Activated CD8-positive, alpha-beta T cell treated with anti-CD3 and anti-CD28 coated beads, Interleukin-2, amount 10 ng/mL, durations not matched to agents 7 days and 5 days (primary cell): ENCODE measurements around the gene ACOT6. TPM values are rescaled to one million over a fixed set of nuclear protein-coding genes. Genes with fewer than 3 reads are reported as not detected.
"Not testable (repeated sequence)": the region's sequence is repeated elsewhere in the genome, so short reads cannot be mapped to it uniquely, and the experiment has no call there.

Experiments
- ATAC-seq: fragments of 150-1000 bp; cut with Tn5 transposase; one replicate; pipeline ENCODE4 v1.10.0; 2021; ENCODE audit warnings: moderate library complexity
- CTCF ChIA-PET: fragments of 350-600 bp; sonication (Branson Sonifier 250); formaldehyde crosslinking; loops from one replicate; lab custom pipeline; 2021; ENCODE audit warnings: antibody characterized with exemption; lab: Charles Lee
- POLR2A ChIA-PET: fragments of 350-600 bp; sonication (Branson Sonifier 250); formaldehyde crosslinking; loops from one replicate; lab custom pipeline; 2021; ENCODE audit warnings: antibody characterized with exemption; lab: Charles Lee
- DNase-seq: peaks from one replicate; pipeline ENCODE4 v3.0.0-alpha.2; 2020
- H3K27ac Mint-ChIP-seq: one replicate; pipeline ENCODE4 v1.8.0; 2021; ENCODE audit warnings: mild to moderate bottlenecking, mixed read lengths
- H3K27me3 Mint-ChIP-seq: one replicate; pipeline ENCODE4 v1.8.0; 2021; ENCODE audit warnings: low read depth, mixed read lengths
- H3K36me3 Mint-ChIP-seq: one replicate; pipeline ENCODE4 v1.8.0; 2021; ENCODE audit warnings: low read depth, mixed read lengths
- H3K4me1 Mint-ChIP-seq: one replicate; pipeline ENCODE4 v1.8.0; 2021; ENCODE audit warnings: low read depth, mixed read lengths
- H3K4me3 Mint-ChIP-seq: one replicate; pipeline ENCODE4 v1.8.0; 2021; ENCODE audit warnings: mild to moderate bottlenecking, mixed read lengths
- H3K9me3 Mint-ChIP-seq: one replicate; pipeline ENCODE4 v1.8.0; 2022; ENCODE audit warnings: mixed read lengths; ENCODE audit not compliant: insufficient read depth
- total RNA-seq, 2 experiments: library from RNA; stranded (reverse); gene quantifications; one replicate each; pipeline ENCODE4 v1.2.3, GENCODE V29; 2021

Gene ACOT6
- total RNA-seq, 2 experiments from 2014 or later, result not detected

GRCh38 chr14:73573740-73574139 is 38.6 kb upstream of the ACOT6 start:
- H3K4me3 Mint-ChIP-seq, POLR2A ChIA-PET, ATAC-seq, H3K9me3 Mint-ChIP-seq, H3K27ac Mint-ChIP-seq, CTCF ChIA-PET, H3K27me3 Mint-ChIP-seq, DNase-seq: not testable (repeated sequence)
- Mint-ChIP-seq H3K36me3 (peaks cover 25% of the 10 kb centered on the region), H3K4me1 (peaks cover 13% of the 10 kb centered on the region)

GRCh38 chr14:73574251-73574650 is 38.1 kb upstream of the ACOT6 start:
- H3K36me3 Mint-ChIP-seq, result peaks cover 25% of the 10 kb centered on the region
- ATAC-seq, CTCF ChIA-PET, H3K27ac Mint-ChIP-seq, POLR2A ChIA-PET, H3K9me3 Mint-ChIP-seq, H3K27me3 Mint-ChIP-seq, DNase-seq, H3K4me3 Mint-ChIP-seq: not testable (repeated sequence)
- peaks cover 10% of the 10 kb centered on the region for H3K4me1 Mint-ChIP-seq

- ChIA-PET POLR2A (no interaction called here), CTCF (interaction anchor here (1.1 kb wide), 1 partner anchor 37 kb away, joined by 3 read pairs; no protein-coding TSS in a partner anchor)
- no peaks in the 10 kb centered on the region for H3K4me1 Mint-ChIP-seq
- ATAC-seq (no peak), DNase-seq (no peak)
- no peak overlapping the region for H3K4me3 Mint-ChIP-seq
- peaks cover 26% of the 10 kb centered on the region for H3K36me3 Mint-ChIP-seq
- H3K27me3 Mint-ChIP-seq, result no peaks in the 10 kb centered on the region
- H3K9me3 Mint-ChIP-seq, result no peaks in the 10 kb centered on the region
- no peak overlapping the region for H3K27ac Mint-ChIP-seq
These were observed 35.9 kb upstream of the ACOT6 start for GRCh38 chr14:73576391-73576790.

GRCh38 chr14:73577214-73577613 is 35.1 kb upstream of the ACOT6 start:
- H3K9me3 Mint-ChIP-seq, H3K4me3 Mint-ChIP-seq, H3K27me3 Mint-ChIP-seq, POLR2A ChIA-PET, CTCF ChIA-PET, DNase-seq, ATAC-seq, H3K4me1 Mint-ChIP-seq, H3K27ac Mint-ChIP-seq: not testable (repeated sequence)
- peaks cover 25% of the 10 kb centered on the region for H3K36me3 Mint-ChIP-seq

GRCh38 chr14:73582102-73582979 is 30.0 kb upstream of the ACOT6 start:
- H3K4me1 Mint-ChIP-seq, H3K27ac Mint-ChIP-seq, ATAC-seq, POLR2A ChIA-PET, H3K36me3 Mint-ChIP-seq, H3K27me3 Mint-ChIP-seq, H3K9me3 Mint-ChIP-seq, H3K4me3 Mint-ChIP-seq, CTCF ChIA-PET, DNase-seq: not testable (repeated sequence)

- ATAC-seq, result no peak
- ChIA-PET CTCF (interaction anchor here (1.3 kb wide), 1 partner anchor 13 kb away, joined by 3 read pairs; no protein-coding TSS in a partner anchor), POLR2A (interaction anchor here (1.4 kb wide), 1 partner anchor 20 kb away, joined by 6 read pairs; the partner anchor contains the start of gene ACOT2)
- Mint-ChIP-seq H3K36me3 (no peaks in the 10 kb centered on the region), H3K9me3 (no peaks in the 10 kb centered on the region), H3K4me3 (no peak overlapping the region), H3K27ac (no peak overlapping the region), H3K4me1 (peaks cover 16% of the 10 kb centered on the region), H3K27me3 (peaks cover 6% of the 10 kb centered on the region)
- DNase-seq, result no peak
These were observed 23.6 kb upstream of the ACOT6 start for GRCh38 chr14:73588695-73589094.

GRCh38 chr14:73589116-73589515 is 23.2 kb upstream of the ACOT6 start:
- H3K9me3 Mint-ChIP-seq, result no peaks in the 10 kb centered on the region
- H3K4me3 Mint-ChIP-seq, result no peak overlapping the region
- H3K27me3 Mint-ChIP-seq, result peaks cover 6% of the 10 kb centered on the region
- H3K4me1 Mint-ChIP-seq, result peaks cover 16% of the 10 kb centered on the region
- ATAC-seq, result no peak
- CTCF ChIA-PET, result interaction anchor here (1.3 to 1.6 kb wide), 2 partner anchors 10 to 12 kb away, joined by 3 read pairs; no protein-coding TSS in a partner anchor
- DNase-seq, result no peak
- POLR2A ChIA-PET, result interaction anchor here (1.4 kb wide), 1 partner anchor 20 kb away, joined by 6 read pairs; the partner anchor contains the start of gene ACOT2
- H3K27ac Mint-ChIP-seq, result no peak overlapping the region
- no peaks in the 10 kb centered on the region for H3K36me3 Mint-ChIP-seq

GRCh38 chr14:73590673-73591004 is 21.7 kb upstream of the ACOT6 start:
- DNase-seq, H3K36me3 Mint-ChIP-seq, ATAC-seq, H3K9me3 Mint-ChIP-seq, H3K27ac Mint-ChIP-seq, H3K27me3 Mint-ChIP-seq: not testable (repeated sequence)
- H3K4me3 Mint-ChIP-seq, result peak overlapping the region; percentile 63
- ChIA-PET CTCF (interaction anchor here (1.3 to 1.6 kb wide), 3 partner anchors 8 to 22 kb away, joined by 3 to 8 read pairs (median 5); partner anchors contain the start of gene ACOT2), POLR2A (interaction anchor here (0.9 kb wide), 1 partner anchor 12 kb away, joined by 3 read pairs; no protein-coding TSS in a partner anchor)
- H3K4me1 Mint-ChIP-seq, result peaks cover 16% of the 10 kb centered on the region

GRCh38 chr14:73591690-73592449 is 20.4 kb upstream of the ACOT6 start, which contains the start of gene ACOT4:
Gene ACOT4, plus strand, starts transcription at chr14:73591873. Its CDS starts 87 bp downstream, at chr14:73591960.
- DNase-seq (peak; percentile 51), ATAC-seq (peak; percentile 85)
- peak within 1 kb of the TSS; percentile 63 for H3K4me3 Mint-ChIP-seq
- POLR2A ChIA-PET, result interaction anchor here (1.0 kb wide), 1 partner anchor 21 kb away, joined by 4 read pairs; no protein-coding TSS in a partner anchor
- peaks cover 16% of the 10 kb centered on the region for H3K4me1 Mint-ChIP-seq
- peak within 1 kb of the TSS; percentile 49 for H3K27ac Mint-ChIP-seq
- H3K36me3 Mint-ChIP-seq, result no peaks in the 10 kb centered on the region
- H3K27me3 Mint-ChIP-seq, result peaks cover 6% of the 10 kb centered on the region
- no peaks in the 10 kb centered on the region for H3K9me3 Mint-ChIP-seq
- CTCF ChIA-PET, result interaction anchor here (0.6 kb wide), 1 partner anchor 43 kb away, joined by 3 read pairs; no protein-coding TSS in a partner anchor

GRCh38 chr14:73594491-73594890 is 17.8 kb upstream of the ACOT6 start:
- CTCF ChIA-PET, result no interaction called here
- no peak overlapping the region for H3K27ac Mint-ChIP-seq
- no peak for ATAC-seq

GRCh38 chr14:73599499-73599898 is 12.8 kb upstream of the ACOT6 start:
- DNase-seq (no peak), ATAC-seq (no peak)
- CTCF ChIA-PET, result interaction anchor here (1.0 to 1.3 kb wide), 2 partner anchors 89 to 304 kb away, joined by 3 to 4 read pairs; no protein-coding TSS in a partner anchor
- H3K27ac Mint-ChIP-seq, result no peak overlapping the region
- H3K4me3 Mint-ChIP-seq, result no peak overlapping the region
- POLR2A ChIA-PET, result no interaction called here
- H3K36me3 Mint-ChIP-seq, result no peaks in the 10 kb centered on the region
- peaks cover 6% of the 10 kb centered on the region for H3K27me3 Mint-ChIP-seq
- no peaks in the 10 kb centered on the region for H3K9me3 Mint-ChIP-seq
- peaks cover 4% of the 10 kb centered on the region for H3K4me1 Mint-ChIP-seq

More at GRCh38 chr14:73594491-73594890, 17.8 kb upstream of the ACOT6 start:
- Mint-ChIP-seq H3K27me3 (peaks cover 12% of the 10 kb centered on the region), H3K9me3 (no peaks in the 10 kb centered on the region), H3K4me3 (no peak overlapping the region), H3K36me3 (no peaks in the 10 kb centered on the region), H3K4me1 (peaks cover 16% of the 10 kb centered on the region)
- DNase-seq, result no peak
- POLR2A ChIA-PET, result no interaction called here
